HCT116 (cell line): ENCODE results near the gene ABTB1. TPM values are rescaled to one million over a fixed set of nuclear protein-coding genes. Genes with fewer than 3 reads are reported as not detected.

ENCODE experiments used
- ATAC-seq: fragments of 200-7000 bp; cut with Tn5 transposase; 2 replicates; pipeline ENCODE4 v1.9.1; 2020; ENCODE audit warnings: mild to moderate bottlenecking, moderate library complexity
- BruUV-seq: library from RNA; stranded (reverse); fragments of 400-500 nt; replicated peaks from 2 replicates; lab custom pipeline; 2021; lab: Mats Ljungman, UMichigan
- CTCF ChIA-PET: fragments of 300-600 bp; sonication (Branson Sonifier 250); formaldehyde crosslinking; loops from one replicate; lab custom pipeline; 2021; ENCODE audit warnings: antibody characterized with exemption; lab: Charles Lee
- POLR2A ChIA-PET: fragments of 300-600, 350-600 bp; sonication (Branson Sonifier 250); formaldehyde crosslinking; loops from one replicate; lab custom pipeline; 2021; ENCODE audit warnings: antibody characterized with exemption; lab: Charles Lee
- RAD21 ChIA-PET, 2 experiments: fragments of 300-600 bp; sonication (Branson Sonifier 250); formaldehyde crosslinking; loops; one replicate each; lab custom pipeline; 2023; ENCODE audit warnings: low total read pairs in 2 of 2; ENCODE audit not compliant: uncharacterized antibody in 2 of 2, unreplicated experiment in 2 of 2, low non-redundant PET in 1 of 2; lab: Charles Lee
- DNase-seq: peaks from one replicate; pipeline ENCODE4 v3.0.0-alpha.2; 2010; ENCODE audit warnings: low read depth, low spot score
- H2AFZ ChIP-seq: fragments of 200-600 bp; shearing (Covaris generic), sonication (generic); 2 replicates; pipeline ENCODE4 v1.6.1; 2017; ENCODE audit warnings: low read depth, mixed run types, mixed read lengths, antibody characterized with exemption, low read length; ENCODE audit not compliant: poor library complexity, severe bottlenecking
- H3K27ac ChIP-seq: 2 replicates; pipeline ENCODE4 v1.5.1; 2012; ENCODE audit warnings: low read depth, low read length
- H3K27me3 ChIP-seq: fragments of 200-600 bp; sonication (generic); 2 replicates; pipeline ENCODE4 v1.6.1; 2016; ENCODE audit warnings: mixed run types, low read length, mixed read lengths; ENCODE audit not compliant: insufficient read depth
- H3K36me3 ChIP-seq, 2 experiments: fragments of 200-500 bp in 1 of 2; fragments of 200-600 bp in 1 of 2; sonication (Bioruptor generic) in 1 of 2; sonication (generic) in 1 of 2; 2 replicates each; pipeline versions ENCODE4 v1.5.1 to v1.6.1; 2014 to 2016; ENCODE audit warnings: low read length in 2 of 2, inconsistent platforms in 1 of 2, mixed read lengths in 1 of 2, mixed run types in 1 of 2; ENCODE audit not compliant: insufficient read depth in 2 of 2, control insufficient read depth in 1 of 2
- H3K4me1 ChIP-seq, 2 experiments: fragments of 200-600 bp in 1 of 2; sonication (generic) in 1 of 2; 2 replicates each; pipeline versions ENCODE4 v1.5.1 to v1.6.1; 2012 to 2017; ENCODE audit warnings: low read length in 2 of 2, inconsistent platforms in 1 of 2, mild to moderate bottlenecking in 1 of 2, mixed read lengths in 1 of 2, mixed run types in 1 of 2, moderate library complexity in 1 of 2; ENCODE audit not compliant: insufficient read depth in 2 of 2, control insufficient read depth in 1 of 2
- H3K4me2 ChIP-seq: fragments of 200-600 bp; sonication (generic); 2 replicates; pipeline ENCODE4 v1.6.1; 2017; ENCODE audit warnings: mixed run types, low read length, mixed read lengths
- H3K4me3 ChIP-seq, 2 experiments: fragments of 200-600 bp in 1 of 2; sonication (generic) in 1 of 2; replicated peaks in 1 of 2; 2 replicates each; pipeline ENCODE4 v1.5.1; 2011 to 2016; ENCODE audit warnings: low read length in 2 of 2, control low read depth in 1 of 2, low read depth in 1 of 2, mild to moderate bottlenecking in 1 of 2, mixed read lengths in 1 of 2, mixed run types in 1 of 2
- H3K79me2 ChIP-seq: fragments of 200-600 bp; sonication (generic); 2 replicates; pipeline ENCODE4 v1.6.1; 2017; ENCODE audit warnings: mild to moderate bottlenecking, mixed run types, low read length, moderate library complexity, mixed read lengths; ENCODE audit not compliant: insufficient read depth
- H3K9ac ChIP-seq: fragments of 200-600 bp; sonication (generic); 2 replicates; pipeline ENCODE4 v1.6.1; 2016; ENCODE audit warnings: low read length, mixed read lengths
- H3K9me2 ChIP-seq: fragments of 200-600 bp; sonication (generic), shearing (Covaris generic); 2 replicates; pipeline ENCODE4 v1.6.1; 2017; ENCODE audit warnings: mixed run types, mild to moderate bottlenecking, moderate library complexity; ENCODE audit not compliant: insufficient read depth
- H3K9me3 ChIP-seq, 2 experiments: fragments of 200-500 bp in 1 of 2; fragments of 200-600 bp in 1 of 2; sonication (Bioruptor generic) in 1 of 2; sonication (generic) in 1 of 2; 2 replicates each; pipeline ENCODE4 v1.6.1; 2014 to 2017; ENCODE audit warnings: low read length in 2 of 2, mixed read lengths in 2 of 2, inconsistent platforms in 1 of 2, low read depth in 1 of 2, mild to moderate bottlenecking in 1 of 2, mixed run types in 1 of 2, moderate library complexity in 1 of 2; ENCODE audit not compliant: control insufficient read depth in 1 of 2, insufficient read depth in 1 of 2
- H4K20me1 ChIP-seq: fragments of 200-600 bp; sonication (generic), shearing (Covaris generic); 2 replicates; pipeline ENCODE4 v1.6.1; 2017; ENCODE audit warnings: mixed run types, mild to moderate bottlenecking, moderate library complexity; ENCODE audit not compliant: insufficient read depth
- CTCF ChIP-seq, 3 experiments: fragments of 200-600 bp in 1 of 3; sonication (generic) in 1 of 3; IDR thresholded peaks in 2 of 3; conservative IDR thresholded peaks in 1 of 3; 2 replicates each; pipeline ENCODE4 v1.5.1; 2012 to 2017; ENCODE audit warnings: low read depth in 2 of 3, low read length in 2 of 3, antibody characterized with exemption in 1 of 3, borderline replicate concordance in 1 of 3, control low read depth in 1 of 3, mild to moderate bottlenecking in 1 of 3, mixed read lengths in 1 of 3, mixed run types in 1 of 3, moderate library complexity in 1 of 3; ENCODE audit not compliant: insufficient read depth in 1 of 3
- EGR1 ChIP-seq: IDR thresholded peaks from 2 replicates; pipeline ENCODE4 v1.6.1; 2012; ENCODE audit warnings: low read depth
- EZH2 ChIP-seq: fragments of 200-600 bp; sonication (generic); IDR thresholded peaks from 2 replicates; pipeline ENCODE4 v1.6.1; 2017; ENCODE audit warnings: antibody characterized with exemption, mixed run types
- EZH2phosphoT487 ChIP-seq: fragments of 200-600 bp; IDR thresholded peaks from 2 replicates; pipeline ENCODE4 v1.6.1; 2018; ENCODE audit warnings: antibody characterized with exemption, borderline replicate concordance
- FOSL1 ChIP-seq: IDR thresholded peaks from 2 replicates; pipeline ENCODE4 v1.6.1; 2012; ENCODE audit warnings: low read depth
- MAX ChIP-seq: IDR thresholded peaks from 2 replicates; pipeline ENCODE4 v1.6.1; 2012
- POLR2A ChIP-seq: IDR thresholded peaks from 2 replicates; pipeline ENCODE4 v1.7.0; 2011; ENCODE audit warnings: borderline replicate concordance; ENCODE audit not compliant: insufficient read depth, insufficient read length; ENCODE audit errors: extremely low read depth
- RAD21 ChIP-seq: IDR thresholded peaks from 2 replicates; pipeline ENCODE4 v1.6.1; 2012; ENCODE audit warnings: low read depth, mild to moderate bottlenecking
- REST ChIP-seq: IDR thresholded peaks from 2 replicates; pipeline ENCODE4 v1.6.1; 2012; ENCODE audit warnings: low read depth
- YY1 ChIP-seq: IDR thresholded peaks from 2 replicates; pipeline ENCODE4 v1.6.1; 2011; ENCODE audit warnings: low read length, low read depth, moderate library complexity, mild to moderate bottlenecking; ENCODE audit not compliant: insufficient replicate concordance; ENCODE audit errors: extremely low read depth
- ZNF274 ChIP-seq: fragments of 200-500 bp; sonication (Bioruptor generic); IDR thresholded peaks from 2 replicates; pipeline ENCODE4 v1.6.1; 2014; ENCODE audit warnings: mild to moderate bottlenecking, low read depth, low read length, inconsistent platforms
- intact Hi-C: fragments of 100-400 bp; cut with micrococcal nuclease; formaldehyde crosslinking; loops from 2 replicates; pipeline ENCODE4 v1.10.0; 2022
- total RNA-seq: library from RNA; stranded (reverse); gene quantifications from one replicate; pipeline ENCODE4 v1.2.1, GENCODE V29; 2021; ENCODE audit not compliant: unreplicated experiment

The ABTB1 gene
- total RNA-seq, 1 experiment from 2014 or later, result 19.4 TPM

DNA sequence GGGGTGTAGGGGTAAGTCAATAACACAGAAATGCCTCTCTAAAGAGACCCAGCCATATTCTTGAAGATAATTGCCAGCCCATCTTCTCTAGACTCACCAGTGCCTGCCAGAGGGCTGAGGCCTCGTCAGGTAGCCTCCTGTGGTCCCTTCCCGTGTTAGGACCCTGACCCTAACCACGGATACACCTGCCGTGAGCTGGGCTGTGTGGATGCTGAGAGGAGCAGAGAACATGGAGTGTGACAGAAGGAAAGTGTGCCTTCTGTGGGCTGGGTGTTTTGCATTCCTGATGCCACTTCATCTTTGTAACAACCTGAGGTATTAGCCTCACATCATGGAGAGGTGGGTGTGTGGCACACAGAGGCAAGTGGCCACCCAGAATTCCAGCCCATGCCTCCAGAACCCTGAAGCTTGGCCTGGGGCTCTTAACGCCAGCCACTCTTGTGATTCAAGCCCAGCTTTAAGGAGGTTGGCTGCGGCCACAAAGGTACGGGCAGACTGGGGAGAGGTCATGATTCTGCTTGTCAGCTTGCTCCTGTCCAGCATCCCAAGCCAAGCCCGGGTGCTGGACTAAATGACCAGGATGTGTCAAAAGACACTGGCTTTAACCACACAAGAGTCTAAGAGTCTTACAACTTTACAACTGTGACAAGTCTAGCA lies 21.1 kb upstream of the ABTB1 start (continued):
- TF ChIP-seq EZH2 (no peak), FOSL1 (no peak), REST (no peak), MAX (no peak), POLR2A (no peak), YY1 (no peak), ZNF274 (no peak), EZH2phosphoT487 (no peak)
- TF ChIP-seq, all 23 proteins: peak for 0

DNA sequence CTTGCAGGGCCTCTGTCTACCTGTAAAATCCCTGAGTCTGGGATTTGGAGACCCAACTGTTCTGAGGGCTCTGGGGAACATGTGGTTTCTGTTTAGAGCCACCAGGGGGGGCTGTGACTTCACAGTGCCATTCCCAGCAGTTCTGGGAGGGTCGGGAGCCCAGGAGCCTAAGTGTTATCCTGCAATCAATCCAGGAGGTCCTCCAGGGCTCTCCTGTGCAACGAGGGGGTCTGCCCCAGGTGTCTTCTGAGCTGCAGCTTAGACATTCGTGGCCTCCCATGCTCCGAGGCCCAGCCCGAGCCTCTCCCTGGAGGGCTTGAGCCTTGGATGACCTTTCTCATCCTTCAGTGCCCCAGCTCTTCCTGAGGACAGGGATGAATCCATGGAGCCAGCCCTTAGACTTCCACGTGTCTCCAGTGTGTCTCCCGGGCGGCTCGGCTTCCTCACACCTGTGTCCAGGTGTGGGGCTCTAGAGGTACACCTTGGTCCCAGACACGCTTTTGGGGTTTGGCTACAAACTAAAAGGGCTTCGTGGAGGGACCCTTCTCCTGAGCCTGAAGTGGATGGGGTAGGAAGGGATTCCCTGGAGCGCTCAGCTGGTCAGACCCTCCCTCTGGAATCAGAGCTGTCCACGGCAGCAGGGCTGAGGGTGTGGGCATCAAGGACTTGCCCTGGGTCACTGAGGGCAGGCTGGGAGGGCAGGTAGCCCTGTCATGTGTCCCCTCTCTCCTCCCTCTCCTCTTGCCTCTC lies 20.3 kb upstream of the ABTB1 start:
- no peaks in the 10 kb centered on the region for H3K9me2 ChIP-seq
- H3K27me3 ChIP-seq, result no peaks in the 10 kb centered on the region
- no peak overlapping the region for H3K27ac ChIP-seq
- POLR2A ChIA-PET, result no interaction called here
- ATAC-seq (peak; percentile 94), DNase-seq (peak; percentile 41)
- peaks cover 3 to 15% of the 10 kb centered on the region in 2 experiments for H3K4me1 ChIP-seq
- no peak overlapping the region for H3K9ac ChIP-seq
- intact Hi-C loops, result loop anchor here (1.0 to 10.0 kb wide), 4 partner anchors 179 to 481 kb away; no protein-coding TSS in a partner anchor
- H2AFZ ChIP-seq, result no peak overlapping the region
- H3K9me3 ChIP-seq, result no peaks in the 10 kb centered on the region
- H3K4me2 ChIP-seq, result no peak overlapping the region
- RAD21 ChIA-PET, result interaction anchor here (0.6 to 1.1 kb wide), 2 partner anchors 42 to 397 kb away, joined by 6 read pairs; no protein-coding TSS in a partner anchor
- no peaks in the 10 kb centered on the region for H3K79me2 ChIP-seq
- no peaks in the 10 kb centered on the region for H4K20me1 ChIP-seq
- H3K4me3 ChIP-seq, result no peak overlapping the region
- no peaks in the 10 kb centered on the region for H3K36me3 ChIP-seq
- BruUV-seq, result no TSS peak
- TF ChIP-seq CTCF (IDR thresholded peaks at IDR 0.05 in 2 of 3, conservative IDR thresholded peaks at IDR 0.05 in 1 of 3; ENCODE audit: borderline replicate concordance in 1 of 3, insufficient read depth in 1 of 3, low read depth in 2 of 3, low read length in 2 of 3) (peak; percentile 82 to 94 (median 91)), RAD21 (peak; percentile 97), EGR1 (no peak)
- CTCF ChIA-PET, result interaction anchor here (1.2 to 2.1 kb wide), 6 partner anchors 9 to 481 kb away, joined by 3 to 6 read pairs (median 4); no protein-coding TSS in a partner anchor
